NCI-H1694 treated with DMSO at 0.1 percent for 48 hours (cell line): ENCODE measurements around the gene CRIP2.

Source experiments
- DNase-seq: peaks from one replicate; lab custom pipeline; 2025; lab: John Stamatoyannopoulos, UW

CRIP2 gene

GRCh38 chr14:105487986-105488777, 13.6 kb downstream of the CRIP2 start:
- no peak for DNase-seq

- no peak for DNase-seq
Observed at GRCh38 chr14:105488781-105489541, 14.3 kb downstream of the CRIP2 start.

GRCh38 chr14:105489542-105490266, 15.1 kb downstream of the CRIP2 start:
- peak; percentile 97 for DNase-seq

GRCh38 chr14:105490267-105490571, 15.6 kb downstream of the CRIP2 start:
- DNase-seq: no peak

- DNase-seq: peak; percentile 100
Observed at GRCh38 chr14:105490572-105491365, 16.1 kb downstream of the CRIP2 start, which contains the start of gene TEDC1. TEDC1 (plus strand) TSS chr14:105491246; CDS start chr14:105491376, 130 bp downstream.

GRCh38 chr14:105491366-105491973, 16.8 kb downstream of the CRIP2 start:
- DNase-seq: peak; percentile 57

GRCh38 chr14:105492031-105492970, 17.7 kb downstream of the CRIP2 start:
- DNase-seq: no peak

GRCh38 chr14:105492971-105493871, 18.6 kb downstream of the CRIP2 start:
- no peak for DNase-seq

GRCh38 chr14:105493921-105494605, 19.4 kb downstream of the CRIP2 start:
- no peak for DNase-seq

- no peak for DNase-seq
Observed at GRCh38 chr14:105494606-105494929, 19.9 kb downstream of the CRIP2 start.

- DNase-seq: no peak
Observed at GRCh38 chr14:105495101-105495989, 20.7 kb downstream of the CRIP2 start.

GRCh38 chr14:105495990-105496830, 21.6 kb downstream of the CRIP2 start:
- no peak for DNase-seq

GRCh38 chr14:105496831-105497591, 22.4 kb downstream of the CRIP2 start:
- DNase-seq: no peak

- no peak for DNase-seq
Observed at GRCh38 chr14:105497671-105498429, 23.2 kb downstream of the CRIP2 start.
